Measurements from ENCODE around the gene GUCY1A1. TPM values are rescaled to one million over a fixed set of nuclear protein-coding genes. Genes with fewer than 3 reads are reported as not detected.

Gene GUCY1A1
- total RNA-seq, 1 donor from 2014 or later: 0.08 TPM

Other genes with a start within 250 kb of the GUCY1A1 start
- gene GUCY1B1, start 92.2 kb downstream of the GUCY1A1 start, total RNA-seq: 0.26 and 0.29 TPM in 2 replicates
- gene ASIC5, start 199.4 kb downstream of the GUCY1A1 start, total RNA-seq: not detected in 2 replicates
- not detected in 2 replicates for gene TDO2, start 236.8 kb downstream of the GUCY1A1 start, total RNA-seq